SW 1271 (cell line): ENCODE measurements around the gene FSHR.

Experiments
- DNase-seq, 2 experiments: peaks; one replicate each; lab custom pipeline; 2025; lab: John Stamatoyannopoulos, UW

The FSHR gene

GRCh38 chr2:48954935-48955334, 199.4 kb downstream of the FSHR start:
- DNase-seq, result no peak

GRCh38 chr2:48954311-48954710, 200.0 kb downstream of the FSHR start:
- DNase-seq, result no peak

GRCh38 chr2:48952614-48953013, 201.7 kb downstream of the FSHR start:
- no peak for DNase-seq

GRCh38 chr2:48952143-48952542, 202.2 kb downstream of the FSHR start:
- no peak for DNase-seq

DNA sequence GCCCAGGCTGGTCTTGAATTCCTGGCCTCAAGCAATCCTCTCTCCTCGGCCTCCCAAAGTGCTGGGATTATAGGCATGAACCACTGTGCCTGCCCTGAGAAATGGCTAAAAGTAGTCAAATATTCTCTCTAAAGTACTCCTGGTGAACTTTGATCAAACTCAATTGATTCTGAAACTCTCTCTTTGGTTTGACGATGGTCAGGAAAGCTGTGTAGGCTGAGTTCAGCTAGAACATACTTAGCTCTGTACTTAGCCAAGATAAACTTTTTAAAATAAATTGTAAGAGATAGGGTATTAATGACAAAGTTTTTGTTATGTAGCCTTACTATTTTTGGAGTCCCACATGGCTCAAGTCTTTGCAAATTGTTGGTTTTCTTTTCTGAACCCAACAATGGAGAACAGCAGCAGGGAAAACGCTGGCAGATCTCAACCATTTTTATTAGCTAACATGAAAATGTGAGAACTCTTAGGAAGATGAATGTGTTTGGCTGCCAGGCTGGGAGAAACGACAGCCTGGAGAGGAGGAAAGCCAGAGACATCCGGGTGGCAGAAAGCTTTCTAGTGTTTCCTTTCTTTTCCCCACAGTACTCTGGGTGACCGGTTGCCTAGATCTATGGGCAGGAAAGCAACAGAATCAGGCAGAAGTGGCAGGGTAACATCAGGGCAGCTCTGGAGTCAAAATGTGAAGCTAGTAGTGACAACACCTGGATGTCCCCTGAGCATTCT, 205.8 kb downstream of the FSHR start:
- DNase-seq, result no peak

DNA sequence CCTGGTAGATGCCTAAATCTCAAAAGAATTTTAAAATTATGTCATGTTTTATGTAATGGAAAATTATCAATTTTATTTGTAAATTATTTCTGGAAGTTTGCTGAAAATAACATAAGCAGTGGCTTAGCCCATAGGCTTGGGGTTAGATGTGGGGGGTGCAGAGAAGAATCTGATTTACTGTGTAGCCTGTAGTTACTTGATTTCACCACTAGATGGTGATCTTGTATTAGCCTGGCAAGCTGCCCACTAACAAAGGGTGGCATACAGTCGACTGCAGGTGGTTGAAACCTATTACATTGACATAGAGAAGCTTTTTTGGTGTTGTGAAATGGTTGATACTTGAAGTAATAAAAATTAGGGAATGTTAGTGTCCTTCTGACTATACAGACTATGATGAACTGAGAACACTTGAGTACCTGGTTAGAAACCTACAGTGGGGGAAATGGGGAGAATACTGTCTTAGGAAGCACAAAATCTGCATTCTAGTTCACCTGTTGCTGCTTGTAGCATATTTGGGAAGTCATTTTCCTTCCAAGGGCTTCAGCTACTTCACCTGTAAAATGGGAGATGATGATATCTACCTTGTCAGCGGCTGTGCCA, 207.8 kb downstream of the FSHR start:
- DNase-seq, result peak in 1 of 2 experiments; percentile 60

DNA sequence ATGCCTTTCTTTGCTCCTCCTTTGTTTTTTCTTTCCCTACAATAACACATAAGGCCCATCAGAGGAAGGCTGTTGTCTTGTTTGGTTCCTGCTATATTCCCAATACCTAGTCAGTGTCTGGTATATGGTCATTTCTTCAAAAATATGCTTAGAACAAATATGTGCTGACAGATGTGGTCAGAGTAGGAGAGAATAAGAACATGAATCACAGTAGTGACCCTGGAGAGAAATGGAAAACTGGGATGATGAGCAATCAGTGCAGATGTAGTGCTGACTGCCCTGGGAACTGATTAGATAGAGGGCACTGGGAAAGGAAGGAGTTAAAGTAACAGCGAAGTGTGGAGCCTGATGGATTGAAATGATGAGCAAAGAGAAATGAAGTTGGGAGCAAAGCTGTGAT, 209.4 kb downstream of the FSHR start:
- no peak for DNase-seq

- DNase-seq, result no peak
Observed at GRCh38 chr2:48943436-48943835, 210.9 kb downstream of the FSHR start.

GRCh38 chr2:48941908-48942307, 212.4 kb downstream of the FSHR start:
- DNase-seq, result no peak

DNA sequence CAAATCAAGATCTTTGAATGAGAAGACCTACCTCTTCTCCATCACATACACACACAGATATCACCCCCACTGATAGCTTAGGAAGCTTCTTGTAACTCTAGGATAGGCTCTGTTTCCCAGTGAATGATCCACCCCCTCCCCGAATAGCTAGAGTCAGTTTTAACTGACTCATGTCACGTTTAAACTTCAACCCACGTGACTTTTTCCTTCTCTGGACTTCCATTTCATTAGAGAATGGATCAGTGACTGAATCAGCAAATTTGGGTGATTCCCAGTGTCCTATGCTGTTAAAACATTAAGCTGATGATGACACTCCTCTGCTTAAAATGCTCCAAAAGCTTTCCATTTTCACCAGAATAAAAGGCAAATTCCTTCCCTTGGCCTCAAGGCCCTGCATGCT, 212.9 kb downstream of the FSHR start:
- DNase-seq, result no peak

DNA sequence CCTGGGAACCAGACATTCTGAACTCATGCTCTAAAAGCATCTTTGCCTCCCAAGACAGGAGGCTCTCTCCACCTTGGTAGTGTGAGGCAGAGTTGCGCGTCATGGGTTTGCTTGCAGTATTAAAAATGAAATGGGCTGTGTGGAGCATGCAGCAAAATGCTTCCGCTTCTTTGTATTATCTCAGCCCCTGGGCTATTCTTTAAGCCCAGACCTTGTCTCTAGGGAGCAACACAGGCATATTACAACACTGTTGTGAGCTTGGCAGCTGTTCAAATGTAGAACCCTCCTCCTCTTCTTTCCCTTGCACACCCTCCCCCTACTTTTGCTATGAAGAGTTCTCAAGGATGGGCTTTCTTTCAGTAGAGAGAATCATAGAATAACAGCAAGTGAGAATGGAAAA, 213.7 kb downstream of the FSHR start:
- no peak for DNase-seq

DNA sequence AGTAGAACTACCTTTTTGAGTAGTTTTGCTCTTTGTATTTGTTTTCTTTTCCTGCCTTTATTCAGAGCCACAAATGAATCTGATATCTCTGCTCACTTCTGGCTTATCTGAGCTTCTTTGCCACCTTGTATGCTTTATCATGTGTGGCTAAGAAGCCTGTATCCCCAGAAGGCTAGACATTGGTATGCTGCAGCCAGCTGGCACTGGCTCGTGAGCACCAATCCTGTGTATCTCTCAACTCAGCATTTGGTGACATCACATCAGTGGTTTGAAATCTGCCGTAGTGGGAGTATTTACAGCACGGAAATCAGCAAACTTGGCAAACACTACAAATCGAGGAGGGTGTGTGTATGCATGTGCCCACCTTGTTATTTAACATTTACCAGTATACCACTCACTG, 215.1 kb downstream of the FSHR start:
- no peak for DNase-seq

DNA sequence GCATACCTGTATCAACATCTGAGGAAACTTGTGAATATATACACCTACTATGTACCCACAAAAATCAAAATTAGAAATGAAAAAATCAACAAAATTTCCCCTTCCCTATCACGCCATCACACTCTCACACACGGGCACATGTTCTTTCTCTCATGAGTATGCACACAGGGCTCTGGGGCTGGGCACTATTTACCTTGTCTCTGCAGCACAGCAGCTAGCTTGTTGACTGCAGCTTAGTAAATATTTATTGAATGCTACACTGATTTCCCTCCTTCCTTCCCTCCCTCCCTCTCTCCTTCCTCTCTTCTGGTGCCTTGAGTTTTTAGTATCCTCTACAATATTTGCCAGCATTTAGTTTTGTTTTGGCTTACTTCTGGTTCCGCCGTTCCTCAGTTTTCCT, 216.1 kb downstream of the FSHR start:
- no peak for DNase-seq

GRCh38 chr2:48934807-48935206, 219.5 kb downstream of the FSHR start:
- no peak for DNase-seq

GRCh38 chr2:48933828-48934497, 220.4 kb downstream of the FSHR start:
- no peak for DNase-seq

DNA sequence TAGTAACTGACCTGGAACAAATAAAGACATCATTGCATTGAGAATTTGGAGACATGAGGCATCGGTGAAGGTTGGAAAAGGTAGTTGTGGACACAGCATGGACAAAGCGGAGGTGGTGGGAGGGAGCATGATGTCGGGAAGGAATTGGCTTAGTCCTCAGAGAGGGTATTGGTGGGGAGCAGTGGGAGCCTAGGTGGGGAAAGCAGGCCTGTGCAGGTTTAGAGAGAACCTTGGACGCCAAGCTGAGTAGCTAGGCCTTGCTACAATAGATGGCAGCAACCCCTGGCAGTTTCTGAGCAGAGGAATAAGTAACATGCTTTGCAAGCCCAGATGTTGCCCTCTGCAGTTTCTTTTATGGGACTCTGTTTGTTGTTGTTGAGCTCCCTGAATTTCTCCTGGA, 221.6 kb downstream of the FSHR start:
- no peak for DNase-seq

DNA sequence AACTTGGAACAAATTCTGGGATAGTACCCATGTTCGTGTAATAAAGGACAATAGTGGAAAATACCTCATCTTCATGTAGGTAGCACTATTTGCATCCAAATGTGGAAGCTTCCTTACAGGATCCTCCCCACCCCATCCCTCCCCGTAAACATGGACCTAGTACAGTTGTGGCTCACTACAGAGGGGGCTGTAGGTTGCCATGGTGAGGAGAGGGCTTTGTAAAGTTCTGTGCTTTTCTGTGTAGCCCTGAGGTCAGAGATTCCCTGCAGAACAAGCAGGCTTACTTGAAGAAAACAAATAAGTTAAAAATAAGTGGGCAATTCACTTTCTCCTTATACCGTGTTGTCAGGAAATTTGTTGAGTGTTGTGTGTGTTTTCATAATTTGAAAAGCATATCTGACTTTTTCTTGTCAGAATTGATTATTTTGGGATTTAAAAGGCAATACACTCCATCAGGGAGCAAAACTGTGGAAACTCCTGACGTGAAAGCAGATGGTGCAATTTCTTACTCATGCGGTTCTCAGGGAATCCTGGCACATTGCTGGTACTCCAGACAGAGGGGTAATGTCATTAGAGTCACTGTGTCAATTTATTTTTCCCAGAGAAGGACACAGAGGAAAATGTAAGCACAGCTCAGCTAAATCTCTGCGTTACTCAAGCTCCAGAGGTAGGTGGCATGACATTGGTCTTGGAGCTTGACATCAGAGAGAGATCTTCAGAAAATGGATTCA, 224.6 kb downstream of the FSHR start:
- DNase-seq, result no peak

- DNase-seq, result no peak
Observed at GRCh38 chr2:48927355-48927754, 227.0 kb downstream of the FSHR start.

- no peak for DNase-seq
Observed at GRCh38 chr2:48915884-48916283, 238.4 kb downstream of the FSHR start.

GRCh38 chr2:48915227-48915626, 239.1 kb downstream of the FSHR start:
- no peak for DNase-seq

- no peak for DNase-seq
Observed at GRCh38 chr2:48914477-48915089, 239.7 kb downstream of the FSHR start.
